GM18873 (cell line): ENCODE results near the gene CSF2RB.

Experiments
- ATAC-seq: cut with Tn5 transposase; IDR thresholded peaks from one replicate; pipeline ENCODE4 v1.9.1; 2021; ENCODE audit warnings: mild to moderate bottlenecking, moderate library complexity, moderate number of reproducible peaks; ENCODE audit not compliant: unreplicated experiment, low FRiP score

Gene CSF2RB

DNA sequence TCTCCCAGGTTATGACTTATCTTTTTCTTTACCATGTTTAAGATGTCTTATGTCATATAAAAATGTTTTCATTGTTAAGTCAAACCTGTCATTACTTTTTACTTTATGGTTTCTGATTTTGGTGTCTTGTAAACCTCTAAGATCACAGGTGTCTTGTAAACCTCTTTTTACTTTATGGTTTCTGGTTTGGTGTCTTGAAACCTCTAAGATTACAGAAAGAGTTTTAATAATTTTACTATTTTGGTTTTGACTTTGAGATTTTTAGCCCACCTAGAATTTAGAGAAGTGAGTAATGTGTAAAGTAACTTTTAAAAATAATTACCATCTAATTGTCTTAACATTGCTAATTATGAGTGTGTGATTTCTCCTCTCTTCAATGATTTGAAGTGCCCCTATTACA is 2.6 kb downstream of the CSF2RB start:
- no peak for ATAC-seq

DNA sequence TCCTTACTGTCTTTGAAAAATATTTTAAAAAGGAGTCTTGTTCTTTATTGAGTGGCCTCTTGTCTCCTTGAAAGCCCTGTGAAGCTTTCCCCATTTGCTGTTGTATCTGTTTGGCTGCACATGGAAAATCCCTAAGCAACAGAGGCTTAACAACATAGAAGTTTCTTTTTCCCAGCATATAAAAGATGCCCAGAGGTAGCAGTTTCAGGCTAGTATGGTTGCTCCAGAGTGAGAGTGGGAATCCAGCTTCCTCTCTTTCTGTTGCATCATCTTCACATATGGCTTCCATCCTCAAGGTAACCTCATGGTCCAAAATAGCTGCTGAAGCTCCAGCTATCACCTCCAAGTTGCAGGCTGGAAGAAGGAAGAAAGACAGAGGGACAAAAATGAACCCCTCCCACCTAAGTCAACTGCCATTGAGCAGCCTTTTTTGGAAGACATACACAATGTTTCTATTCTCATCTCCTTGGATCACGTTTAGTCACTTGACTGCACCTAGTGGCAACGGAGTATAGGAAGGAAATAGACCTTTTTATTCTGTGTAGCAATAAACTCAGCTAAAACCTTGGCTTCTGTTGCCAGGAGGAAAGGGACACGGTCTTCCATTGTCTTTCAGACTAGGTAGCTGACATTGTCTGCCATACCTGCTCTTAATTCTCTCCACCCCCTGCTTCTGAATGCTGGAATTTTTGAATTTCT is 5.3 kb downstream of the CSF2RB start:
- ATAC-seq, result no peak

DNA sequence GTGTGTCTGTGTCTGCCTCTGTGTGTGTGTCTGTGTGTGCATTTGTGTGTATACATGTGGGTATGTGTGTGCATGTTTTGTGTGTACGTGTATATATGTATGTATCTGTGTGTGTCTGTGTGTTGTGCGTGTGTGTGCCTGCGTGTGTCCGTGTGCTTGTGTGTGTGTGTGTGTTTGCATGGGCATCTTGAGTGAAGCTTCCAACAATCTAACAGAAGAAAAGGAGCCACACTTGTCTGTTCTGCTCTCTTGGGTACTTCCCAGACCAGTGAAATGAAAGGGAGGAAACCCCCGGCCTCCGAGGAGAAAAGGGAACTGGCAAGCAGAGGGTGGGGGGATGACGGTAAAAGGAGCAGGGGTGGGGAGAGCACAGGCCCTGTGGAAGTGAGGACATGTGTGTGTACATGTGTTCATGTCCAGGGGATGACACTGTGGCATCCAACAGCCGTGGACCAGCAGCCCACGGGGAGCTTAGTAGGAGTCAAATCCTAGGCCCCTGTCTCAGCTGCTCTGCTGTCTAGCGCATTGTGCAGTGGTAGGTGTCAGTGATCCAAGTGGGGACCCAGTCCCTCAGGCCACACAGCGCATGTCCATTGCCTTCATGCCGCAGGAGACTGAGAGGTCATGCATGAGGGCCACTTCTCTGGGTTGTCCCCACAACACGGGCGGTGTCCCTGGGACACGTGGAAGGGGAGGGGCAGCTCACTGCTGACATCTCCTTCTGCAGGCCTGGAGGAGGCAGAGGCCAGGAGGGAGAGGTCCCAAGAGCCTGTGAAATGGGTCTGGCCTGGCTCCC is 8.1 kb downstream of the CSF2RB start:
- no peak for ATAC-seq

DNA sequence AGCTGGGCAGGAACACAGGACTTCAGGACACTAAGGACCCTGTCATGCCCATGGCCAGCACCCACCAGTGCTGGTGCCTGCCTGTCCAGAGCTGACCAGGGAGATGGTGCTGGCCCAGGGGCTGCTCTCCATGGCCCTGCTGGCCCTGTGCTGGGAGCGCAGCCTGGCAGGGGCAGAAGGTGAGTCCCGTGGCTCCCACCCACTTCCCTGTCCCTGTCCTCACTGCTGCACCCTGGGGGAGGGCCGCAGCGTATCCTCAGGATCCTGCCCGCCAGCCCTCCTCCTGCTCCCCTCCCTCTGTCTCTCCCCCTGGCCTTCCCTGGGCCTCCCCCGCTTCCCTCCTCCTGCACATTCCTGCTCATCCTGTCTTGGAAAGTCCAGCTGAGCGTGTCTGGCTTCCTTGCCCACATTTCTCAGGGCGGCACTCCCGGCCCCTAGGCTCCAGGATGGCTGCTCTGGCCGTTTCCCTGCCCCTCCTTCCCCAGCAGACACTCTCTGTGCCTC is 8.7 kb downstream of the CSF2RB start:
- no peak for ATAC-seq

DNA sequence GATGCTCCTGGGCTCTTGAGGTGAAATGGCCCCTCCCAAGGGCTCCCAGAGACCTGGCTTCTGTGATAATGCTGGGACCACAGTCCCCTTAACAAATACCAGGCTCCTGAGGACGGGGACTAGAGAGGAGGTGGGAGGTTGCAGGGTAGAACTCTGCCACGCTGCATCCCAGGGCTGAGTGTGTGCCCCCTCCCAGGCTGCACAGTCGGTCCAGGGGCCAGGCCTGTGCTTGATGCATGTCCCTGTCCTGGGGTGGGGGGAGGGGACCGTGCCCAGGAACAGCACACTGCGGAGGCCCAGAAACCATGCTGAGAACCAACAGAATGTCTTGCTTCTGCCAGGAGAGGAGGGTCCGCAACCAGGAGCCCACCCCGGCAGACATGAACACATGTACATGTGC is 9.3 kb downstream of the CSF2RB start:
- no peak for ATAC-seq

DNA sequence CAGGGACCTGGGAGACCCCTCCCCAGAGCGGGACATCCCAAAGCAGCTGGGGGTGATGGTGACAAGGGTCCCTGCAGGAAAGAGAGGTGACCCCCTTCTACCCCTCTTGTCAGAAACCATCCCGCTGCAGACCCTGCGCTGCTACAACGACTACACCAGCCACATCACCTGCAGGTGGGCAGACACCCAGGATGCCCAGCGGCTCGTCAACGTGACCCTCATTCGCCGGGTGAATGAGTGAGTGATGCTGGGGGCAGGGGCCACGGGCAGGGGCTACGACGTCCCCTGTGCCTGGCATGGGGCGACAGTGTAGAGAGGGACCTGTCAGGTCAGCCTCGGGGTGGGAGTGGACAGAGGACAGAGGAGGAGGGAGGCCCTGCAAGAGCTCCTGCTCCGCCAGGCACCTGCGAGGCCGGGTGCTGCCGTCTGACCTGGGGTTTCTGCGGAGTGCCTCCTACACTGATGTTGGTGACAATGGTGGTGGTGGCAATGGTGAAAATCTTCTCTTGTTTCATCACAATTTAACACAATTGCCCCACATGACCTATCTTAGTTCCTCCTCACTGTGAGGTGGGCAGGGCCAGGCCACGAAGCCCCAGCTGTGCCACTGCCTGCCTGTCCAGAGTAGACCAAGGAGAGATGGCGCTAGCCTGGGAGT is 9.8 kb downstream of the CSF2RB start:
- ATAC-seq, result no peak

DNA sequence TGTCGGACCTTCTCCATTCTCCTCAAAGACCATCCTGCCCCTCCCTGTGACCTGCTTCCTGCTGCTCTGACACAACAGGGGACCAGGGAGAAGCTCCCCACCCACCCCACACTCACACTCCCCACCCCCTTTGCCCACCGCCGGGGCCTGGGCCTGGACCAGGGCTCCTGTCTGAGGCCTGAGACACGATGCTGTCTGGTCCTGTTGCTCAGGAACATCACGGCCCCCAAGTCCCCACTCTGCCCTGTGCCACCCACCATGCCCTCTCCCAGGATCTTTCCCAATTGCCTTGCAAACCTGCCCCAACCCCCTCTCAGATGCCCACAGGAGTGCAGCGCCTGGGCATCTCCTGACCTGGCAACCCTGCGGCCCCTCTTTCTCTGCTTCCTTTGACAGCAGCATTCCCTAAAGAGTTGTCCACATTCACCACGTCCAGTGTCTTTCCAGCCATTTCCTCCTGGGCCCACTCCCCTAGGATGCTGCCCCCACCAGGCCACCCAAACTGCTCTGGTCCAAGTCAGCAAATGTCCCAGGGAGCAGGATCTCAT is 10.8 kb downstream of the CSF2RB start:
- no peak for ATAC-seq

DNA sequence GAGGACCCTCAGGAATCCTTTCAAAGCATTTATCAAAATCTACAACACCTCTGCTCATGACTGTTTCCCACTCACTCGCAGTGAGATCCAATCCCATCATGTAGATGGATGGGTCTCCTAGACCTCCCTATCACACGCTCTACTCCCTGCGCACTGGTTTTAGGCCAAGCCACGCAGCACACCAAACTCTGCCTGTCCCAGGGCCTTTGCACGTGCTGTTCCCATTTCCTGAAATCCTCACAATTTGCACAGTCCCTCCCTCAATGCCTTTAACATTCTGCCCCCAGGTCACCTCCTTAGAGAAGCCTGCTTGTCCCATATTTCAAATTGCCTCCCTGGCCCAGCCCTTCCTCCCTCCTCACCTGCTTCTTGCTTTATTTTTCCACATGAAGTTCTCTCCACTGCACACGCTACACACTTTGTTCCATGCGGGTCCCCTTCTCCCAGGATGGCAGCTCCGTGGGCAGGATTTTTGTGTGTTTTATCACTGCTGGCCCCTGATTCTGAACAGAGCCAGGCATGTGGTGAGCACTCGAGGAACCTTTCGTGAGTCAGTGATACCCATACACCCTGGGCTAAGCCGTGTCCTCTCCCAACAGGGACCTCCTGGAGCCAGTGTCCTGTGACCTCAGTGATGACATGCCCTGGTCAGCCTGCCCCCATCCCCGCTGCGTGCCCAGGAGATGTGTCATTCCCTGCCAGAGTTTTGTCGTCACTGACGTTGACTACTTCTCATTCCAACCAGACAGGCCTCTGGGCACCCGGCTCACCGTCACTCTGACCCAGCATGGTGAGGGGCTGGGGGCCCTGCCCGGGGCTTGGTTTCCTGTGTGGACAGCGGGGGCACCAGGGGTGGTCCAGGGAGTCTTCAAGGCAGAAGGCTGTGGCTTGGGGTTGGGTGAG is 12.2 kb downstream of the CSF2RB start:
- no peak for ATAC-seq

DNA sequence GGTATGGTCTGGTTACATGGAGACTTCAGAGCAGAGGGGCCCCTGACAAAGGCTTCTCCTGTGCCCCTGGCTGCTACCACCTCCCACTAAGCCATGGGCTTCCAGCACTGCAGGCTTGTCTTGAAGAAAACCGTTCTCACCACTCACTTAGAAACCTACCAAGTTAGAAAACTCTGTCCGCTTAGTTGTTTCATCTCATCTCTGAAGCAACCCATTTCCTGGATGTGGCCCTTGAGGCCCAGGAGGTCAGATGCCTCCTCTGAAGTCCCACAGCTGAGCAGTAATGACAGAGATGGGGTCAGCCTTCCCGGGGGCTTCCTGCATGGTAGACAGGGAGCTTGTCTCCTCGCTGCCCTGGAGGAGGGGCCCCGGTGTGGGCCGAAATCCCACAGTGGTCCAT is 12.9 kb downstream of the CSF2RB start:
- ATAC-seq, result no peak

DNA sequence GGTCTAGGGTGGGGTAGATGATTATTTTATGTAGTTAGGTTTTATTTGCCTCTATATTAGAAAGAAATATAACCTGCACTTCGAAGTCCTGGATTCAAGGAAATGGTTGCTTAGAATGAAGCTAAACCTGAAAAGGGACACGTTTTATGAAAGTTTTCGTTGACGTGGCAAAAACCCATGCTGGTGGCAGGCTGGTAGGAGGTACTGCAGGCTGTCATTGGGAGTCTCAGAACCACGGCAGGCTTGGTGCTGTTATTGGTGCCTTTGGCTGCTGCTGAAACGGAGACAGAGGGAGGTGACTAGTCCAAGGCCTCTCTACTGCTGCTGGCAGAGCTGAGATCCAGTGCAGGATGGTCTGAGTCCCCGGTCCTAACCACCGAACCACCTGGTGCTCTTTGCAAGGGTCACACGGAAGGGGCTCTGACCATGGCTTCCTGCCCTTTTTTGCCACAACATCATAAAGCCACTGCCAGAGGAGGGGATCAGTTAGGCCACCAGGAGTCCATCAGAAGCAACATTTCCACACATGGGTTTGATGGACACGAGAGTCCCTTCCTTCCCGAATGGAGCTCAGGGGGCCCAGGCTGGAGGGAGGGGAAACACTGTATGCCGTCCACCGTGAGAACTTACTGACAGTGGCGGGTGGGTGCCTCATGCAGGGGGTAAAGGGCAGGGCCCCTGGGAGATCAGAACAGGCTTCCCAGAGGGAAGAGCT is 13.4 kb downstream of the CSF2RB start:
- ATAC-seq, result no peak

DNA sequence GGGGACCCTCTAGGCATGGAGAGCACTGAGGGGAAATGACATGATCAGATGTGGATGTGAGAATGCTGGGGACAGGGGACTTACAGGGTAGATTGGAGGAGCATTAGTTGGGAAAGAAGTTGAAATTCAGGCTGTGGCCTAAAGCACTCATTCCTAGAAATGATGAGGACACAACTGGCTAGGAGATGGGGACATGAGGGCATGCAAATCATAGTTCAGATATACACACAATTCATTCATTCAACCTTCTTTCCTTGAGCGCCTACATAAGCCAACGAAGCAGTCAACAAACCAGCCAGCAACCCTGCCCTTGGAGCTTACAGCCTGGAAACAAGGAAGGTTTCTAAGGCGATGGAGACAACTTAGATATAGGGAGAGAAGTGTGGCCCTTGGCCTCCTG is 14.2 kb downstream of the CSF2RB start:
- no peak for ATAC-seq

DNA sequence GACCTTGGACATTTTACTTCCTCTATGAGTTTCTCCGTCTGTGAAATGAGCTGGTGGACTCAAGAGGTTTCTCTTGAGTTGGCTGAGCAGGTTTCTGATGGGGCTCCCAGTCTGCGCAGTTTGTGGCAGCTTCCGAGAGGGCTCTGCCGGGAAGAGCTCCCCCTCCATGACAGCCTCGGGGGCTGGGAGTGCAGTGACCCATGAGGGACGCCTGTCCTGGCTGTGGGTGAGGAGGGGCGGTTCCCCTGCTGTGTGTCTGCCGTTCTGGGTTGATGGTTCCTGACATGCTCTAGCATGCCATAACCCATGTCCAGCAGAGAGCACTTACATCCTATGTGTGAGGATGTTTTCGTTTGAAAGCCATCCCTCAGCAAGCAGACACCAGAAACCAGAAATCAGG is 14.8 kb downstream of the CSF2RB start:
- no peak for ATAC-seq

DNA sequence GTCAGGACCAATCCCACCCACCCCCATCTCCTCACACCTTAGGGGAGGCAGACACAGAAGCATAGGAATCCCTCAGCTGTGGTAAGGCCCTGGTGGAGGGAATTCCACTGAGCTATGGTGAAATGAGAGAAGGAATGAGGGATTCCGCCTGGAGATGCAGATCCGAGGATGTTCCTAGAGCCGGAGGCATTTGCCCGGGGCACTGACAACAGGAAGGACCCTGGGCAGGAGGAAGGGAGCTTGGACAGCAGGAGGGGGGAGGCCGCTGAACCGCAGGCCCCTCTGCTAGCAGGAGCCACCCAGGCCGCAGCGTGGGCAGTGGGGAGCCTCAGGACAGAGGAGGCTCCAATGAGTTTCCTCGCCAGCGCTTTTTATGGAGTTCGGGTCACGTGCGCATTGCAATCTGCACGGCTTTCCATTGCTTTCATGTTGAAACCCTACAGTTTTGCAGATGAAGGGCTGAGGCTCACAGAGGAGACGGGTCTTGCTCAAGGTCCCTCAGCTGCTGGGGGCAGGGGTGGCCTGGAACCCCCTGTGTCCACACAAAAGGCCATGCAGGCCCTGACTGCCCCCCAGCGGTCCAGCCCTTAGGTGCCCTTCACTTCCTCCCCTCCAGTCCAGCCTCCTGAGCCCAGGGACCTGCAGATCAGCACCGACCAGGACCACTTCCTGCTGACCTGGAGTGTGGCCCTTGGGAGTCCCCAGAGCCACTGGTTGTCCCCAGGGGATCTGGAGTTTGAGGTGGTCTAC is 15.5 kb downstream of the CSF2RB start:
- no peak for ATAC-seq

DNA sequence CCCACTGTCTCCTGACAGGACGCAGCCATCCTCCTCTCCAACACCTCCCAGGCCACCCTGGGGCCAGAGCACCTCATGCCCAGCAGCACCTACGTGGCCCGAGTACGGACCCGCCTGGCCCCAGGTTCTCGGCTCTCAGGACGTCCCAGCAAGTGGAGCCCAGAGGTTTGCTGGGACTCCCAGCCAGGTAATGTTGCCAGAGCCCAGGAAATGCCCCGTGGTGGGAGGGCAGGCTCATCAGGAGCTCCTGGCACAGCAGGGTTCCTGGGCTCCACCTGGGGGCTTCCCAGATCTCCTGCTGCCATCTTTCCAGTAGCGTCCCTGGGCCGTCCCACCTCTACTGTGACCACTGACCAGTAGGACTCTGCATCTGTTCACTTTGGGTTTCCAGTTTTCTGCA is 16.2 kb downstream of the CSF2RB start:
- ATAC-seq, result no peak

DNA sequence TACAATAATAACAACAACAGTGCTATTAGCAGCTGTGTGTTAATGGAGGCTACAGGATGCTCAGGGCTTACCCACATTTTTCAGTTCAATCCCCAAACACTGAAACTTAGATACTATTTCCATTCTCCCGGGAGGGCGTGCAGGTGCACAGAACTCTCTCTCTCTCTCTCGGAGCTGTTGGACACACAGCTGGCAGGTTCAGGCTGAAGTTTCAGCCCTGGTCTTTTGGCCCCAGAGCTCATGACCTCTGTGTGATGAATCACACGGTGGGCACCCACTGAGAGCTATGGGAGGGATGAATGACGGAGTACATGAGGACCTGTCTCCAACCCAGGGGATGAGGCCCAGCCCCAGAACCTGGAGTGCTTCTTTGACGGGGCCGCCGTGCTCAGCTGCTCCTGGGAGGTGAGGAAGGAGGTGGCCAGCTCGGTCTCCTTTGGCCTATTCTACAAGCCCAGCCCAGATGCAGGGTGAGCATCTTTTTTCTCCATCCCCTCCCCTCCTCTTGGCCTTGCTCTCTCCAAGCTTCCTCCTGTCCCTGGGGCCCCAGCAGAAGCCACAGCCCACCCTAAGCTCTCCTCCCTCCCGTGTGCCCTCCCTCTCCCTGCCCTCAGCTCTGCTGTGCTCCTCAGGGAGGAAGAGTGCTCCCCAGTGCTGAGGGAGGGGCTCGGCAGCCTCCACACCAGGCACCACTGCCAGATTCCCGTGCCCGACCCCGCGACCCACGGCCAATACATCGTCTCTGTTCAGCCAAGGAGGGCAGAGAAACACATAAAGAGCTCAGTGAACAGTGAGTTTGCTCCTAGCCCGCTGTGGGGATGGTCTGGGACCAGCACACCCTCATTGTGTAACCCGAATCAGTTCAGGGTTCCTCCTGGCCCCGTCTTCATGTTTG is 16.9 kb downstream of the CSF2RB start:
- no peak for ATAC-seq

DNA sequence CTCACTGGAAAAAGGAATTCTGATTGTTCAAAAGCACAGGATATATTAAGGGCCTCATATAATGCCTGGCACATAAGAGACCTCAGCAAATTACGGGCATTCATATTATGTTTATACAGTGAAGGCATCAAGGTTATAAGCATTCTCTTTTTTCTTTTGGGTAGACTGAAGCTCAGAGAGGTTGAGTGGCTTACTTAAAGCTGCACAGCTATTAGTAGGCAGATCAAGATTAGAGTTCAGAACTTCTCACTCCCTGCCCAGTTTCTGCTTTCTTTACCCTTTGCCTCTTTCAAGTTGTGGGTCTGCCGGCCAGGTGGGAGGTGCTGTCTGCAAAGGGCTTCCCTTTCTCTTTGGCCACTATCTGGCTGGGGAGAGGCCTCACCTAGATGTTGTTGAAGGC is 18.0 kb downstream of the CSF2RB start:
- no peak for ATAC-seq

DNA sequence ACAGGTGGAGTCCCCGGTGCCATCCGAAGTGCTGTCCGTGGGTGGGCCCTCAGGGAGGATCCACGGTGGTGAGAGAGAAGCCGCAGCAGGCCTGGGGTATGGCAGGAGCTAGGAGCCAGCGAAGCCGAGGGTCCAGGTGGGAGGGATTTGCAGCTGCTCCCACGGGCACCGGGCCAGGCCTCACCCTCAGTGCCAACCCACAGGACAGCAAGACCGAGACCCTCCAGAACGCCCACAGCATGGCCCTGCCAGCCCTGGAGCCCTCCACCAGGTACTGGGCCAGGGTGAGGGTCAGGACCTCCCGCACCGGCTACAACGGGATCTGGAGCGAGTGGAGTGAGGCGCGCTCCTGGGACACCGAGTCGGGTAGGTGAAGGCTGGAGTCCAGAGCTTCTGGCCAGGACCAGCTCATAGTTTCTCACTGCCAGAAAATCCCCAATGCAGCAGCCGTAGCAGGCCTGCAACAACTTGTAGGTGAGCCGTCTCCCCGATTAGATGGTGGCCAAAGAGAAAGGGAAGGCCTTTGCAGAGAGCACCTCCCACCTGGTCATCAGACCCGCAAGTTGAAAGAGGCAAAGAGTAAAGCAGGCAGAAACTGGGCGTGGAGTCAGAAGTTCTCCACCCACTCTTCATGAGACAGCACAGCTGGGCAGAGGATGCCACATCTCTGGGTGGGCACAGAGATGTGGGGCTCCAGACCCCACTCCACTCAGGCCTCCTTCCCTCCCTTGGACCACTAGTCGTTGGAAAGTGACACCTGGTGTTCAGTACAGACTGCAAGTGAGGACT is 20.4 kb downstream of the CSF2RB start:
- no peak for ATAC-seq
